ENCODE data around the gene RPS6KA3.
"Not testable (repeated sequence)": the region's sequence is repeated elsewhere in the genome, so short reads cannot be mapped to it uniquely, and the experiment has no call there.

Gene RPS6KA3

GRCh38 chrX:20217906-20218305 lies 48.8 kb downstream of the RPS6KA3 start:
- Mint-ChIP-seq H3K9me3 (no peaks in the 10 kb centered on the region), H3K36me3 (ENCODE audit: low read depth) (peaks cover 36% of the 10 kb centered on the region), H3K27me3 (no peaks in the 10 kb centered on the region), H3K4me3 (no peak overlapping the region), H3K27ac (no peak overlapping the region), H3K4me1 (ENCODE audit: low read depth) (peaks cover 74% of the 10 kb centered on the region)

GRCh38 chrX:20217271-20217670 lies 49.4 kb downstream of the RPS6KA3 start:
- no peak overlapping the region for H3K27ac Mint-ChIP-seq
- no peaks in the 10 kb centered on the region for H3K9me3 Mint-ChIP-seq
- peaks cover 34% of the 10 kb centered on the region for H3K36me3 Mint-ChIP-seq (ENCODE audit: low read depth)
- H3K4me3 Mint-ChIP-seq: no peak overlapping the region
- no peaks in the 10 kb centered on the region for H3K27me3 Mint-ChIP-seq
- H3K4me1 Mint-ChIP-seq (ENCODE audit: low read depth): peaks cover 79% of the 10 kb centered on the region

- H3K36me3 Mint-ChIP-seq (ENCODE audit: low read depth): peaks cover 27% of the 10 kb centered on the region
- peaks cover 82% of the 10 kb centered on the region for H3K4me1 Mint-ChIP-seq (ENCODE audit: low read depth)
- no peaks in the 10 kb centered on the region for H3K27me3 Mint-ChIP-seq
- no peaks in the 10 kb centered on the region for H3K9me3 Mint-ChIP-seq
- no peak overlapping the region for H3K27ac Mint-ChIP-seq
- H3K4me3 Mint-ChIP-seq: no peak overlapping the region
Measured at GRCh38 chrX:20215565-20215964, 51.1 kb downstream of the RPS6KA3 start.

GRCh38 chrX:20212486-20213089 lies 54.1 kb downstream of the RPS6KA3 start:
- H3K27me3 Mint-ChIP-seq: no peaks in the 10 kb centered on the region
- H3K4me1 Mint-ChIP-seq (ENCODE audit: low read depth): peaks cover 74% of the 10 kb centered on the region
- no peaks in the 10 kb centered on the region for H3K9me3 Mint-ChIP-seq
- peak overlapping the region; percentile 79 for H3K27ac Mint-ChIP-seq
- peaks cover 32% of the 10 kb centered on the region for H3K36me3 Mint-ChIP-seq (ENCODE audit: low read depth)
- H3K4me3 Mint-ChIP-seq: no peak overlapping the region

GRCh38 chrX:20211261-20211786 lies 55.4 kb downstream of the RPS6KA3 start:
- Mint-ChIP-seq H3K4me3 (no peak overlapping the region), H3K4me1 (ENCODE audit: low read depth) (peaks cover 76% of the 10 kb centered on the region), H3K27ac (peak overlapping the region; percentile 31)

GRCh38 chrX:20205927-20206708 lies 60.6 kb downstream of the RPS6KA3 start:
- H3K4me1 Mint-ChIP-seq (ENCODE audit: low read depth): peaks cover 61% of the 10 kb centered on the region
- peak overlapping the region; percentile 30 for H3K4me3 Mint-ChIP-seq
- H3K9me3 Mint-ChIP-seq: no peaks in the 10 kb centered on the region
- H3K27ac Mint-ChIP-seq: peak overlapping the region; percentile 84
- H3K27me3 Mint-ChIP-seq: no peaks in the 10 kb centered on the region
- peaks cover 48% of the 10 kb centered on the region for H3K36me3 Mint-ChIP-seq (ENCODE audit: low read depth)

More at GRCh38 chrX:20211261-20211786, 55.4 kb downstream of the RPS6KA3 start:
- Mint-ChIP-seq H3K36me3 (ENCODE audit: low read depth) (peaks cover 41% of the 10 kb centered on the region), H3K9me3 (no peaks in the 10 kb centered on the region), H3K27me3 (no peaks in the 10 kb centered on the region)

GRCh38 chrX:20204351-20204750 lies 62.4 kb downstream of the RPS6KA3 start:
- H3K4me1 Mint-ChIP-seq (ENCODE audit: low read depth): peaks cover 54% of the 10 kb centered on the region
- H3K4me3 Mint-ChIP-seq: no peak overlapping the region
- no peaks in the 10 kb centered on the region for H3K9me3 Mint-ChIP-seq
- no peak overlapping the region for H3K27ac Mint-ChIP-seq
- no peaks in the 10 kb centered on the region for H3K27me3 Mint-ChIP-seq
- H3K36me3 Mint-ChIP-seq (ENCODE audit: low read depth): peaks cover 58% of the 10 kb centered on the region

- H3K27ac Mint-ChIP-seq: no peak overlapping the region
- H3K36me3 Mint-ChIP-seq (ENCODE audit: low read depth): peaks cover 58% of the 10 kb centered on the region
Measured at GRCh38 chrX:20197641-20198210, 69.0 kb downstream of the RPS6KA3 start.

GRCh38 chrX:20189171-20189570 lies 77.5 kb downstream of the RPS6KA3 start:
- no peaks in the 10 kb centered on the region for H3K27me3 Mint-ChIP-seq
- H3K27ac Mint-ChIP-seq: peak overlapping the region; percentile 55
- H3K36me3 Mint-ChIP-seq (ENCODE audit: low read depth): peaks cover 36% of the 10 kb centered on the region
- no peaks in the 10 kb centered on the region for H3K9me3 Mint-ChIP-seq
- no peak overlapping the region for H3K4me3 Mint-ChIP-seq
- no peaks in the 10 kb centered on the region for H3K4me1 Mint-ChIP-seq (ENCODE audit: low read depth)

More at GRCh38 chrX:20197641-20198210, 69.0 kb downstream of the RPS6KA3 start:
- Mint-ChIP-seq H3K4me1 (ENCODE audit: low read depth) (peaks cover 19% of the 10 kb centered on the region), H3K4me3 (no peak overlapping the region), H3K9me3 (no peaks in the 10 kb centered on the region), H3K27me3 (no peaks in the 10 kb centered on the region)

GRCh38 chrX:20181598-20182329 lies 84.9 kb downstream of the RPS6KA3 start:
- no peaks in the 10 kb centered on the region for H3K27me3 Mint-ChIP-seq
- peaks cover 35% of the 10 kb centered on the region for H3K36me3 Mint-ChIP-seq (ENCODE audit: low read depth)
- H3K4me3 Mint-ChIP-seq: no peak overlapping the region
- H3K27ac Mint-ChIP-seq: peak overlapping the region; percentile 60
- H3K9me3 Mint-ChIP-seq: no peaks in the 10 kb centered on the region
- peaks cover 18% of the 10 kb centered on the region for H3K4me1 Mint-ChIP-seq (ENCODE audit: low read depth)

- no peaks in the 10 kb centered on the region for H3K9me3 Mint-ChIP-seq
- H3K27me3 Mint-ChIP-seq: no peaks in the 10 kb centered on the region
- no peak overlapping the region for H3K27ac Mint-ChIP-seq
- no peak overlapping the region for H3K4me3 Mint-ChIP-seq
- H3K36me3 Mint-ChIP-seq (ENCODE audit: low read depth): peaks cover 35% of the 10 kb centered on the region
- H3K4me1 Mint-ChIP-seq (ENCODE audit: low read depth): peaks cover 8% of the 10 kb centered on the region
Measured at GRCh38 chrX:20177093-20177492, 89.6 kb downstream of the RPS6KA3 start.

- Mint-ChIP-seq H3K4me1 (ENCODE audit: low read depth) (no peaks in the 10 kb centered on the region), H3K9me3 (no peaks in the 10 kb centered on the region), H3K27me3 (no peaks in the 10 kb centered on the region), H3K27ac (no peak overlapping the region), H3K4me3 (no peak overlapping the region), H3K36me3 (ENCODE audit: low read depth) (peaks cover 35% of the 10 kb centered on the region)
Measured at GRCh38 chrX:20173856-20174255, 92.9 kb downstream of the RPS6KA3 start.

GRCh38 chrX:20173313-20173712 lies 93.4 kb downstream of the RPS6KA3 start:
- H3K27me3 Mint-ChIP-seq: no peaks in the 10 kb centered on the region
- no peaks in the 10 kb centered on the region for H3K9me3 Mint-ChIP-seq
- no peak overlapping the region for H3K4me3 Mint-ChIP-seq
- no peak overlapping the region for H3K27ac Mint-ChIP-seq
- no peaks in the 10 kb centered on the region for H3K4me1 Mint-ChIP-seq (ENCODE audit: low read depth)
- peaks cover 34% of the 10 kb centered on the region for H3K36me3 Mint-ChIP-seq (ENCODE audit: low read depth)

GRCh38 chrX:20171887-20172286 lies 94.8 kb downstream of the RPS6KA3 start:
- Mint-ChIP-seq H3K9me3 (no peaks in the 10 kb centered on the region), H3K4me1 (ENCODE audit: low read depth) (no peaks in the 10 kb centered on the region), H3K27ac (no peak overlapping the region), H3K4me3 (no peak overlapping the region), H3K36me3 (ENCODE audit: low read depth) (peaks cover 33% of the 10 kb centered on the region), H3K27me3 (no peaks in the 10 kb centered on the region)

GRCh38 chrX:20162516-20162915 lies 104.2 kb downstream of the RPS6KA3 start:
- H3K27ac Mint-ChIP-seq; H3K27me3 Mint-ChIP-seq; H3K4me3 Mint-ChIP-seq; H3K9me3 Mint-ChIP-seq; H3K4me1 Mint-ChIP-seq (ENCODE audit: low read depth): not testable (repeated sequence)
- H3K36me3 Mint-ChIP-seq (ENCODE audit: low read depth): peaks cover 38% of the 10 kb centered on the region
